Measurements from ENCODE around the gene RNF167. TPM values are rescaled to one million over a fixed set of nuclear protein-coding genes. Genes with fewer than 3 reads are reported as not detected.

RNF167 gene
- total and polyA plus RNA-seq, 2 of the 13 experiments (the other 11 are each of a cell fraction or from before 2014, with no cell fraction given), result 44.1 to 45.4 TPM

GRCh38 chr17:4945176-4945943 is 5.3 kb downstream of the RNF167 start:
- BruUV-seq (replicated peaks), result no TSS peak
- TF ChIP-seq JDP2 (CRISPR knock-in tag; IDR thresholded peaks at IDR 0.05; ENCODE audit: borderline replicate concordance) (no peak), ARID2 (CRISPR knock-in tag; IDR thresholded peaks at IDR 0.05; ENCODE audit: borderline replicate concordance) (peak; percentile 46; the same call in 1 of the 2 replicates), ZNF577 (CRISPR knock-in tag; IDR thresholded peaks at IDR 0.05; ENCODE audit: borderline replicate concordance, low read depth) (no peak), ZBTB26 (CRISPR knock-in tag; IDR thresholded peaks at IDR 0.05; ENCODE audit: borderline replicate concordance) (no peak), FOXJ3 (CRISPR knock-in tag; IDR thresholded peaks at IDR 0.05; ENCODE audit: borderline replicate concordance) (no peak), TGIF2 (CRISPR knock-in tag; IDR thresholded peaks at IDR 0.05) (0 out of 2 replicates have a peak, but pooled peaks have one; percentile 54), MLX (CRISPR knock-in tag; IDR thresholded peaks at IDR 0.05) (no peak), CEBPZ (IDR thresholded peaks at IDR 0.05; ENCODE audit: low read length) (no peak), ZNF317 (CRISPR knock-in tag; IDR thresholded peaks at IDR 0.05) (no peak), FOXK2 (IDR thresholded peaks at IDR 0.05) (no peak), PLSCR1 (CRISPR knock-in tag; IDR thresholded peaks at IDR 0.05; ENCODE audit: borderline replicate concordance) (no peak)

More at GRCh38 chr17:4945176-4945943, 5.3 kb downstream of the RNF167 start:
- Histone ChIP-seq H3K4me1 (ENCODE audit: insufficient read depth, low read length) (peaks cover 38% of the 10 kb centered on the region), H3K36me3 (replicated peaks in 1 of 2; ENCODE audit: control insufficient read depth in 1 of 2, insufficient read depth in 2 of 2, low read length in 2 of 2) (peaks cover 18 to 37% of the 10 kb centered on the region in 2 experiments), H3K9me3 (ENCODE audit: low read length) (no peaks in the 10 kb centered on the region), H3K9ac (ENCODE audit: insufficient read depth, low read depth, low read length) (no peak overlapping the region), H2AFZ (ENCODE audit: low read length) (no peak overlapping the region), H3K27me3 (ENCODE audit: control insufficient read depth in 1 of 2, insufficient read depth in 2 of 2, low read length in 2 of 2) (no peaks in the 10 kb centered on the region; a peak in 1 of 5 replicates), H3K4me2 (ENCODE audit: low read depth, low read length) (peak overlapping the region; percentile 96; the same call in 1 of the 2 replicates), H3K4me3 (replicated peaks in 1 of 3; ENCODE audit: insufficient read depth in 1 of 3, low read depth in 2 of 3, low read length in 3 of 3) (peak overlapping the region in 2 of 3 experiments; percentile 20 to 100; a peak in 2 of 6 replicates), H3K27ac (ENCODE audit: extremely low read length, insufficient read depth, low read length) (peak overlapping the region; percentile 38), H3K79me2 (ENCODE audit: insufficient read depth, low read length) (peaks cover 61% of the 10 kb centered on the region), H4K20me1 (ENCODE audit: insufficient read depth, low read length) (peaks cover 33% of the 10 kb centered on the region)
- peak; percentile 59 for DNase-seq (ENCODE audit: low spot score)
- intact Hi-C loops (cut with micrococcal nuclease; ENCODE audit: unreplicated experiment) (no loop called here), in situ Hi-C loops (cut with HindIII; ENCODE audit: extremely low pct_ligation_motif_present, low pct_unique_long_range_greater_than_20kb) (no loop called here)
- ChIA-PET CTCF (ENCODE audit: low intra/inter-chr PET ratio, low total read pairs) (no interaction called here), POLR2A (interaction anchor here (1.2 to 10.0 kb wide), 3 partner anchors 22 to 224 kb away, joined by 3 to 273 read pairs (median 6); partner anchors contain the start of gene SPAG7)
- peak; percentile 43 for FAIRE-seq
- ATAC-seq, result no peak
- WGBS (ENCODE audit: low lambda C conversion rate), result 71% methylated on average over 7 of the region's 7 CpGs

All from HepG2 (cell line).